ENCODE data around the gene PXMP2. TPM values are rescaled to one million over a fixed set of nuclear protein-coding genes. Genes with fewer than 3 reads are reported as not detected.

The PXMP2 gene
- total and polyA plus RNA-seq, 12 donors: 17.7 to 75.6 (median 46.7) TPM

DNA sequence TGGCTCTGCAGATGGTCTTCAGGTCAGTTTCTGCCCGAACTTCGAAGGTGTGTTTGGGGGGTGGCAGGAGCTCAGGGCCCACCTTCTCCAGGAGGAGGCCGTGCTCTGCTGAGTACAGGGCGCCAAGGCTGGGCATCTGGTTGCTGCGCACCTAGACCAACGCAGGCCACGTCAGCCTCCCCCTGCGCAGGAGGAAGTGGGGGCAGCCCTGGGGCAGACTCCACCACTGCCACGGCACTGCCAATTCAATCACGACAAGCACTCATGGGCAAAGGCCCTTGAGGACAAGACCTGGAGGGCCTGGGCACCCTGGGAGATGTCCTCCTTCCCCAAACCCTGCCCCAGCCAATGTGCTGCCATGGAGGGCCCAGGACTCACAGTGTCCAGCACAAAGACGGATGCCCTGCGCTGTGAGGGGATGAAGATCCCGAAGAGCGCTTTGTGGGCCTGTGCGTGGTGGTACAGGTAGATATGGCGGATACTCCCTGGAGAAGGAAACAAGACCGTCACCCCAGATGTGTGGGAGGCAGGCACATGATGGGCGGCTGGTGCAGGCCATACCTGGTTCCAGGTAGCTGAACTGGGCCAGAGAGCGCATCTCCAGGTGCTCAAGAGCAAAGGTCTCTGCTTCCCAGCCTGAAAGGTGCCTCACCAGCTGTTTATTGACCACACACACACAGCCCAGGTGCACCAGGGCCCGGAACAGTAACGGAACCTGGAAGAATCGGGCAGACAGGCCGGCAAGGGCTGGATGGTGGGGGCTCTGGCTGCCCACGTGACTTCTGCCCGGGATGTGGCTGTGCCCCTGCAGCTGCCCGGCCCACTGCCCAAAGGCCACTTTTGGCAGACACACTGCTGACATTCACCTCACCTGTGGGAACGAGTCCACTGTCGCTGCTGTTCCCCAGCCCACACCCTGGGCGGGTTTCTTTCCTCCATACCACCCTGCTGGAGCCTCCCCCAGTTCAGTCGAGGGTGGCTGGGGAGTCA is 44.2 kb upstream of the PXMP2 start:
- H3K9me3 ChIP-seq: no peaks in the 10 kb centered on the region

DNA sequence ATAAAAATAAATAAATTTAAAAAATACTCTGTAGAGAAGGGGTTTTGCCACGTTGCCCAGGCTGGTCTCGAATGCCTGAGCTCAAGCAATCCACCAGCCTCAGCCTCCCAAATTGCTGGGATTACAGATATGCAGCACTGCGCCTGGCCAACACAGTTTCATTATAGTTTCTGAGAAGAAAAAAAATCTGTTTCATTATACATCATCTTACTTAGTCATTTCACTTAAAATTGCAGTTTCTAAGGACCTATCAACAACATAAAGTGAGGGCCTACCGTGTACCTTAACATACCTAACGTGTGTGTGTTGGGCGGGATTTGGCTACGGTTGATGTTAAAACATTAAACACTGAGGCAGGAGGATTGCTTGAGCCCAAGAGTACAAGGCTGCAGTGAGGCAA is 40.5 kb upstream of the PXMP2 start:
- TF ChIP-seq, protein P1, sequence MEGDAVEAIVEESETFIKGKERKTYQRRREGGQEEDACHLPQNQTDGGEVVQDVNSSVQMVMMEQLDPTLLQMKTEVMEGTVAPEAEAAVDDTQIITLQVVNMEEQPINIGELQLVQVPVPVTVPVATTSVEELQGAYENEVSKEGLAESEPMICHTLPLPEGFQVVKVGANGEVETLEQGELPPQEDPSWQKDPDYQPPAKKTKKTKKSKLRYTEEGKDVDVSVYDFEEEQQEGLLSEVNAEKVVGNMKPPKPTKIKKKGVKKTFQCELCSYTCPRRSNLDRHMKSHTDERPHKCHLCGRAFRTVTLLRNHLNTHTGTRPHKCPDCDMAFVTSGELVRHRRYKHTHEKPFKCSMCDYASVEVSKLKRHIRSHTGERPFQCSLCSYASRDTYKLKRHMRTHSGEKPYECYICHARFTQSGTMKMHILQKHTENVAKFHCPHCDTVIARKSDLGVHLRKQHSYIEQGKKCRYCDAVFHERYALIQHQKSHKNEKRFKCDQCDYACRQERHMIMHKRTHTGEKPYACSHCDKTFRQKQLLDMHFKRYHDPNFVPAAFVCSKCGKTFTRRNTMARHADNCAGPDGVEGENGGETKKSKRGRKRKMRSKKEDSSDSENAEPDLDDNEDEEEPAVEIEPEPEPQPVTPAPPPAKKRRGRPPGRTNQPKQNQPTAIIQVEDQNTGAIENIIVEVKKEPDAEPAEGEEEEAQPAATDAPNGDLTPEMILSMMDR (IDR thresholded peaks at IDR 0.05): no peak
- DNase-seq (no peak), ATAC-seq (no peak)
- Histone ChIP-seq H3K4me1 (no peaks in the 10 kb centered on the region), H3K27me3 (no peaks in the 10 kb centered on the region), H3K4me3 (no peak overlapping the region), H3K36me3 (peaks cover 0 to 87% (median 19%) of the 10 kb centered on the region in 9 donors), H3K9me3 (no peaks in the 10 kb centered on the region), H3K27ac (no peak overlapping the region)
- WGBS, 2 donors: 96 to 97% methylated on average over 7 of the region's 7 CpGs
- intact Hi-C loops (cut with DNase I): no loop called here

More for the DNA sequence above, 44.2 kb upstream of the PXMP2 start:
- Histone ChIP-seq H3K36me3 (peaks cover 0 to 88% (median 9%) of the 10 kb centered on the region in 9 donors), H3K4me3 (no peak overlapping the region), H3K27ac (no peak overlapping the region), H3K27me3 (no peaks in the 10 kb centered on the region), H3K4me1 (no peaks in the 10 kb centered on the region)
- 95% methylated on average over 30 of the region's 30 CpGs for WGBS, 2 donors
- DNase-seq: no peak
- TF ChIP-seq, protein P1 (IDR thresholded peaks at IDR 0.05): no peak
- intact Hi-C loops (cut with DNase I): no loop called here
- ATAC-seq: no peak

DNA sequence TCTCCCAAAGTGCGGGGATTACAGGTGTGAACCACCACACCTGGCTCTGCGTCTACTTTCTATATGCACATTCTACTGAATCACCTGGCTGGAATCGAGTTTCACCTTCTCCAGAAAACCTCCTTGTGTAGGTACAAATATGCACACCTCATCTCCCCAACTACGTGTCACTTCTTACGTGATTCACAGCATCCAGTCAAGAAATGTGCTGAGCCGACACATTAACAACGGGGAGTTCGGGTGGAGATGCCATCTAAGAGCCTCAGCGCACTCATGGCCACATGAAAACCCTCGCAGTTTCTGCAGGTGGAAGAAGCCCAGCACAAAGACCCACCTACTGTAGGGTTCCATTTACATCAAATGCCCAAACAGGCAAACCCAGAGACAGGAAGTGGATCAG is 39.5 kb upstream of the PXMP2 start:
- intact Hi-C loops (cut with DNase I): no loop called here
- ATAC-seq (no peak), DNase-seq (no peak)
- no peak overlapping the region for H3K4me3 ChIP-seq
- H3K4me1 ChIP-seq: no peaks in the 10 kb centered on the region
- H3K27ac ChIP-seq: no peak overlapping the region
- no peaks in the 10 kb centered on the region for H3K9me3 ChIP-seq
- no peaks in the 10 kb centered on the region for H3K27me3 ChIP-seq
- TF ChIP-seq, protein P1 (IDR thresholded peaks at IDR 0.05): no peak
- WGBS, 2 donors: 95 to 96% methylated on average over 10 of the region's 10 CpGs
- H3K36me3 ChIP-seq: peaks cover 0 to 87% (median 13%) of the 10 kb centered on the region in 9 donors

DNA sequence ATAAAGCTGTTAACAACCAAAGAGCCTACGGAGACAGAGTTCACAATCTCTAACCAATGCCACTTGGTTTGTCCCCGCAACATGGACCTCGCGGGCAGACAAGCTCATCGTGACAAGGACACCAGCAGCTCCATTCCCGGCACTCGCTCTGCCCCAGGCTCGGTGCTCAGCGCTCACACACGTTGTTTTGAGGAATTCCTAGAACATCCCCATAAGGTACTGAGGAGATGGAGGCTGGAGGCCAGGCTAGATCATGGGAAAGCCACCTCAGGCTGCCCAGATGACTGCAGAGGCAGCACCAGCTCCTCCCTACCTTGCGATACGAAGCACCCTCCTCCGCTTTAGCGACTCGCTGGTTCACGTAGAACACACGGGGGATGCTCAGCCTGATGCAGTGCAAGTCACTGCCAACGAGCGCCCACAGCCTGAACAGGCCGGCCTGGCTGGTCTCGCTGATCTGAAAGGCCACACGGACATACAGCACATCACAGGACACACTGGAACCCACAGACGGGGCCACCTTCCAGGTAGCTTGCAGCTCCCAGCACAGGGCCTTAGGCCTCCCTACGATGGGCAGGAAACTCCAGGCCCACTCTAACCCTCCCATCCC is 38.7 kb upstream of the PXMP2 start:
- DNase-seq (no peak), ATAC-seq (peak in 1 of 8 donors; percentile 38)
- no peaks in the 10 kb centered on the region for H3K9me3 ChIP-seq
- intact Hi-C loops (cut with DNase I): no loop called here
- 95 to 97% methylated on average over 24 of the region's 24 CpGs for WGBS, 2 donors
- no peaks in the 10 kb centered on the region for H3K4me1 ChIP-seq
- no peak overlapping the region for H3K4me3 ChIP-seq
- peaks cover 0 to 87% (median 15%) of the 10 kb centered on the region in 9 donors for H3K36me3 ChIP-seq
- H3K27me3 ChIP-seq: no peaks in the 10 kb centered on the region
- H3K27ac ChIP-seq: no peak overlapping the region
- TF ChIP-seq, protein P1 (IDR thresholded peaks at IDR 0.05): no peak
